Measurements from ENCODE around the gene SCAMP2.

SCAMP2 gene

GRCh38 chr15:74857671-74858368, 15.3 kb downstream of the SCAMP2 start:
- DNase-seq: no peak

GRCh38 chr15:74857082-74857655, 16.0 kb downstream of the SCAMP2 start:
- DNase-seq: no peak

GRCh38 chr15:74856537-74856936, 16.6 kb downstream of the SCAMP2 start:
- DNase-seq: no peak

DNA sequence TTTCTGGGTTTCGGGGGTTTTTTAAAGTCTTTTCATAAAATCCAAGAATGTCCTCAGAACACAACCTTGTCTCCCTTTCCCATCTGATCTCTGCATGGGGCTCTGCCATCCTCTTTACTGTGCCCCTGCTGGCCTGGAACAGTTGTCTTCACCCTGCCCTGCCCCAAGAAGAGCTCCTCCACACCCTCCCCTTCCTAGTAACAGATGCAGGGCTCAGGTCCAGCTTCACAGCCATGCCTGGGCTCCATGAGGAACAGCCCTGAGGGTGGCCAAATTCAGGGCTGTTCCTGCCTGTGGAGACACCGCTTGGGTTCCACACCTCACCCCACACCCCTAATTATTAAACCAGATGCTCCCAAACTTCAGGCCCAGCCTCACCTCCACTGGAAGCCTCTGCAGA, 17.3 kb downstream of the SCAMP2 start:
- no peak for DNase-seq

DNA sequence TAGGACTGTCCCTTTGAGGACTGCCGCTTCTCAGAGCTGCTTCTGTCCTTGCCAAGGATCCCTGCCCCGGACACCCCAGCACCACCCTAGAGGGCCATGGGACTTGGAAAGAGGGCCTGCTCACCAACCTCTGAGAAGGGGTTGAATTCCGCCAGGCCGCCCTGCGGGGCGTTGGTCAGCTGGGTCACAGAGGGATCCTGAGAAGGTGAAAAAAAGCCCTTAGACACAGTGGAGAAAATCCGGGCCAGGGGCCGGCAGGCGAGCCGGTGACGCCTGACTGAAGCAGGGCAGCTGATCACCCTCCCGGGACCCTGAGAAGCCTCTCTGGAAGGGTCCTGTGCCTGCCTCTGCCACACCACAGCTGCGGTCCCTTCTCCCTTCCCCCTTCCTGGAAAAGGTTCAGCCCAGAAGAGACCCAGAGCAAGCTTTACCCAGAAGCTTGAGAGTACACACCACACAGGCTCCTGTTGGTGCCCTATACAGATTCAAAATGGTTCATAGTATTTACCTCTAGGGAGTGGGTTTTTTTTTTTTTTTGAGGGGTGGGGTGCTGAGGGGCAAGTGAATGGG, 18.6 kb downstream of the SCAMP2 start:
- DNase-seq: no peak

DNA sequence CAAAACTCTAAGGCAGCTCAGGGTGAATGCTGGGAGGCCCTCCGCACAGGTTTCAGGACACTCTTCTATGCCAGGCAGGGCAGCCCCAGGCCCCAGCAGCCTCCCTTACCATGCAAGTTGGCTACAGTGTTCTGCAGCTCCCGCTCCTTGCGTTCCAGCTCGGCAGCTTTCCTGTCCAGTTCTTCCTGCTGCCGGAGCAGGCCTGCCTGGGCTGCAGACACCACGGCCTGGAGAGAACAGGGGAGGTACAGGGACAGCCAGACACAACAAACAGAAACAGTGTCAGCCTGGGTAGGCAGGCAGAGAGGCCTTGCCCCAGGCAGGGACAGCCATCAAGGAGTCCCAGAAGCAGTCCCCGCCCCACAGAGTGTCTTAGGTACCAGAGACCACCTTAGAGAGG, 21.2 kb downstream of the SCAMP2 start:
- no peak for DNase-seq

DNA sequence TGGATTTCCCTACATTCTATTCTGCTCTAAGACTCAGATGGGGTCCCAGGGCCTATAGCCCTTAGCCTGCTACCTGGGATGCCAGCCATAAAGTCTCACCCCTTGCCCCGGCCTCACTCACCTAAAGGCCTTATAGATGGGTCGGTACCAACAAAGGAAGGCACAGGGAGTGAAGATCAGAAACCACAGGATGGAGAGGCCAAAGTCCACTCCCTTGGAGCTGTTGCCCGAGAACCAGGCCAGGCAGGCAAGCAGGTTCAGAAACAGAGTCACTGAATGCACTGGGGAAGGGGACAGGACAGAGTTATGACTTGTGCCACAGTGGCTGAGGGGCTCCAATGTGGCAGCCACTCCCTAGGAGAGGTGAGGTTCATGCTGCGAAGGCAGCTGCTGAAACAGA, 22.8 kb downstream of the SCAMP2 start:
- no peak for DNase-seq

DNA sequence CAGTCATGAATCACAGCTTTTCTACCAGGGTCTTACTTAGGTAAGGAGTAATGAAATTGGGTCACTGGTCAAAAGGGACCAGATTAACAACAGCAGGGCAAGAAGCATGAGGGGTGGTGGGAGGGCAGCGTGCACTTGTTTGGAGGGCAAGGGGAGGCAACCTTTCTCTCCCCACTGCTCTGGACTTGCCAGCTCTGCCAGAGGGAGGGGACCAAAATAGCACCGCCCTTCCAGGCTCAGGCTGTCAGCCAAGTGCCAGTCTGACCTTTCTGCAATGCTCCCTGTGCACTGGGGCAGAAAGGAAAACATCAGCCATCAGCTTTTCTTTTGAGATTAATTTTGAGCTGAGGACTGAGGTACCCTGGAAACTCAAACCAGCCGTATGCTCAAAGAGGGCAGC, 25.7 kb downstream of the SCAMP2 start:
- no peak for DNase-seq

DNA sequence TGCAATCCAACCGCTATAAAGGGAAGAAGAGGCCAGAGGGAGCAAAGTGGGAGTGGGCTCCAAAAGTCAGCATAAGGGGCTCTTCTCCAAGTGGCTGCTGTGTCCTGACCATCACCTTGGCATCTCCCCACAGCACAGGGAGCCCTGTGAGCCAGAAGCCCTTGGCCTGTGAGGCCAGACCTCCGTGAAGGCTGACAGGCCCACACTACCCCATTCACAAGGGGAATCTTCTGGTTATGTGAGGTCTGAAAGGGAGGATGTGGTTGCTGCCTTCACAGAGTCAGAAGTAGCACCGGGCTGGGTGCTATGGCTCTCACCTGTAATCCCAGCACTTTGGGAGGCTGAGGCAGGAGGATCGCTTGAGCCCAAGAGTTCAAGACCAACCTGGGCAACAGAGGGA, 27.6 kb downstream of the SCAMP2 start:
- no peak for DNase-seq

DNA sequence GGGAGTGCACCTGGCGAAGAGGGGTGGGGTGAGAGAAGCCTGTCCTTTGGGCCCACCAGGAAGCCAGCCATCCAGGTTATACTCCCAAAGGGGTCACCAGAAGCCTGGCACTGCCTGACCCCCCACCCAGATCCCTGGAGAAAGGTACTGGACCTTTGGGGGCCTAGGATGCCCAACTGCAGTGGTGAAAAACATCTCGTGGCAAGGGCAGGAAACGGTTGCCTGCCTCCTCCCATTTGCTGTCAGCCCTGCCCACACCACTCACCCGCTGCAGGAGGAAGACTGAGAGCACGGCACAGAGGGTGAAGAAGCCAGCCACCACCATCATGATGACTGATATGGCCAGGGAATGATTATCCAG, 28.0 kb downstream of the SCAMP2 start:
- DNase-seq: no peak

DNA sequence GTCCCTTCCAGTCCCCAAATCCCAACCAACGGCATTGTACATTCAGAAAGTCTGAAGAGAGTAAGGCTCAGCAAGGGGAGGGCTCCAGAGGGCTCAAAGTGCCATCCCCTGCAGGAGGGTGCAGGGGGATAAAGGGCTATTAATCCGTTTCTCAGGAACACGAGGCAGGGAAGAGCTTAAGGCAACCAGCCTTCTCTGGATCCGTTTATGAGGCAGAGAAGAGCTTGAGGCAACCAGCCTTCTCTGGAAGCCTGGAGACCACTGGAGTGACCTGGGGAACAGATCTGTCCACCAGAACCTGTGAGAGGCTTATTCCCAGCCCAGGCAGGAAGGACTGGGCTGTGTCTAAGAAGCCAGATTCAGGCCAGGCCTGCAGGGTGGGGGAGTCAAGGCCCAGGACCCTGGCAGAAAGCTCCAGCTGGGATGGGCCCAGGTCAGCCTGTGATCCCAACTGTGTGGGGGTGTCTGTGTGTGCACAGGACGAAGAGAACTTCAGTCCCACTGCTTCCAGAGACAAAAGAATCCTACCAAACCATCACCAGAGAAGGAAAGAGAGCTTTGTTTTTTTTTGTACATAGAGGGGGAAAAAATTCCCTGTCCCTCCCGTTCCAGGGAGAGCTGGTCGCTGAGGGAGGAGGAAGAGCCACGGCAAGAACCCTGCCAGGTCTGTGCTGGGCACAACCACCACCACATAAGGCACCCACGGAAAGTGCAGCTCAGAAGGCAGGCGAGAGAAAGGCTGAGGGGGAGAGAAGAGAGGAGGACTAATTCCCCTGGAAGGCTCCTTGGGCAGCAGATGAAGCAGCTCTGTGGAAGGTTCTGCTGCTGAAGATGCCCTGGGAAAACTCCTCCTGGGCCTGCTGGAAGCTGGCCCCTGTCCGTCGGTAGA, 28.6 kb downstream of the SCAMP2 start:
- DNase-seq: no peak

DNA sequence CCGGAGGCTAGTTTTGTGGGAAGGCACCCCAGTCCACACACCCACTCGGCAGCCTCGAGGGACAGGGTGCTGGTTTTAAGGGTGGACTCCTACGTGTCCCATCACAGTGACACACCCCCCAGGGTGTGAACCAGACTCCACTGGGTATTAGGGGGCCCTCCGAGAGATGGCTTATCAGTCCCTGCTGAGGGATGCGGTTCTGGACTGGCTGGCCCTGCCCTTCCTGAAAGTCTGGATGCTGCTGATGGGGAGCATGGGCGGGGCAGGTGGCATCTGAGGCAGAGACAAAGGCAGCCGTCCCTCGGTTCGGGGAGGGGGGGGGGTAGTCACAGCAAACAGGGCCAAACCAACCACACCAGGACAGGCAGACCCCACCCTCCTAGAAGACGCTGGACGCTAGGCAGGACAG, 29.3 kb downstream of the SCAMP2 start:
- DNase-seq: no peak

DNA sequence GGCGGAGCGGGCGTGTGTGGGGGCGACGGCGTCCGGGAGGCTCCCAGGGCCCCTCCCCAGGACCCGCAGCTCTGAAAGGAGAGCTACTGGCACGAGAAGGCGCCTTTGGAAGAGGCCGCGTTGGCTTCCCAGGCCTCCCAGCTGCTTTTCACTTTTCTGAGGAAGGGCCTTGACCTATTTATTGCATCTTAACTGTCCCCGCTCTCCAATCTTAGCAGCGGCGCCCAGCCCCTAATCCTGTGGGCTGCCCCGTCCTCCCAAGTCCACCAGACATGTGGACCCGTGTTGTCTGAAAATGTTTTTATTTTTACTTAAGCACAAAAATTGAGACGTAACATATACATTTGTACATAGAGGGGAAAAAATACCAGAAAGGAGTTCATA, 29.7 kb downstream of the SCAMP2 start:
- no peak for DNase-seq

GRCh38 chr15:74842581-74843444, 30.4 kb downstream of the SCAMP2 start, which contains the start of gene ULK3:
Gene ULK3 (minus strand): TSS chr15:74843156. CDS start chr15:74843105, 51 bp downstream.
- DNase-seq: peak; percentile 90

DNA sequence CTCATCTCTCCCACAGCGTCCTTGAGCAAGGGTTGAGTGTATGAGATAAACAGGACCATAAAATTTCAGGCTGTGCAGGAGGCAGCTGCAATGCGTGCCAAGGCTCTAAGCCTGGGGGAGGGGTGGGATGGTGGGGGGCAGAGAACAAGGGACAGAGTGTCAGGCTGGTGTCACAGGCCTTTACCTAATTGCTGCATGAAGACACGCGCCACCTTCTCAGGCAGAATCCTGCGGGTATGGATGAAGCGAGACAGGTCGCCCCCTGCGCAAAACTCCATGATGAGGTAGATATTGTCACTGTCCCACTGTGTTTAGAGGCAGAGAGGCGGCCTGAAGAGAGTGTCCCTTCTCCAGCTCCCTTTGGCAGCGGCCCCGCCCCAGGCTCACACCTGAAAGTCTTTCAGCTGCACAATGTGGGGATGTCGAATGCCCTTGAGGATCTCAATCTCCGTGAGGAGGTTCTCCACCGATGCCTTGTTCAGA, 31.2 kb downstream of the SCAMP2 start:
- no peak for DNase-seq

- no peak for DNase-seq
These were observed 32.1 kb downstream of the SCAMP2 start for GRCh38 chr15:74840851-74841775.

- no peak for DNase-seq
These were observed 33.4 kb downstream of the SCAMP2 start for GRCh38 chr15:74839526-74840395.

DNA sequence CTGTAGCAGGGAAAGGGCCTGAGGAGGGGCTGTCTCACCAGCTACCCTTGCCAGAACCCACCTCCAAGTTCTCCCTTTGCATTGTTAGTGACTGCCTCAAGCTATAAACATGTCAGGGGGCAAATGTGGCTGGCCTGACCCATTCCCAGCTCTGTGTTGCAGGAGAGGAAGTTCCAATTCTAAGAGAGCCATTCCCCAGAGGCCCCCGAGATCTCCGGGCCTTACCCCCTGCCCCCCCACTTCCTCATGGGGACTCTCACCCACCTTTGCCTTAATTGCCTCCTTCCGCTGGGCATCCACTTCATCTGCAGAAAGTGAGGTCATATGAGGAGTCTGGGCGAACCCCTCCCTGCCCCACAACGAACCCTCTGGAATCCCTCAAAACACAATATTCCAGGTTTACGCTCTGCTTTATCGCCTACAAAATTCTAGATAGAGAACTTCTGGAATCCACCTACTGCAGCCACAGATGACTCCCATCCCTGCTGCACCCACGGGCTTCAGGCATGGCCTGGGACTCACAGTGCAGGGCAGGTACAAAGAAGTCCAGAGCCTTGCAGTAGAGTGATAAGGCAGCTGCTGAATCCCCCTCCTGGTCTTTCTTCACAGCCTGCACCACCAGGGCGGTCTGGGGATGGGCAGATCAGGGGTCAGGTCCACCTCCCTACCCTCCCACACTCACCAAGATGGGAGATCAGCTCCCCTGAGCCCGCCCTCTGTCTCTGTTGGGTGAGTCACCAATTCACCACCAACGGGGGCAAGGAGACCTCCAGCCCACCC, 34.2 kb downstream of the SCAMP2 start:
- no peak for DNase-seq

DNA sequence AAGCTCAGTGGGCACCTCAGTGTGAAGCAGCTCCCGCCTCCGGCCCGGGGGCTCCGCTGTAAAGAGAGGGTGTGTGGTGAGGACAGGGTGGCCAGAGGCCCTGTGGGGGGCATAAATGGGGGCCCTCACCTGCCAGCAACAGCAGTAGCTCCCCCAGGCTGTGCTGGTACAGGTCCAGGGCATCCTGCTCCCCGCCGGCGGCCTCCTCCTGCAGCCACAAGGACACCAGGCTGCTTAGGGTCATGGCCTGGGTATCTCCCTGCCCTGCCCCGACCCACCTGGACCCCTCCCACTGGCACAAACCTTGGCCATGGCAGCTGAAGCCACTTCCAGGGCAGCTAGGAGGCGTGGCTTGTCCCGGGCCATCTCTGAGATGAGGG, 35.0 kb downstream of the SCAMP2 start:
- no peak for DNase-seq

Data from inflammatory macrophage treated with lipopolysaccharide for 4 hours (primary cell).